Vagina (tissue), 2 donors: Measurements from ENCODE around the gene SORCS1. TPM values are rescaled to one million over a fixed set of nuclear protein-coding genes. Genes with fewer than 3 reads are reported as not detected.

Experiments used
- DNase-seq, 2 donors: peaks; one replicate each; pipeline ENCODE4 v3.0.0-alpha.2; 2017; ENCODE audit errors: extremely low spot score in 2 of 2
- H3K27ac ChIP-seq: fragments of 200-600 bp; sonication (generic); one replicate; pipeline ENCODE4 v1.5.1; 2019
- H3K27me3 ChIP-seq: fragments of 200-600 bp; sonication (generic); one replicate; pipeline ENCODE4 v1.5.1; 2019
- H3K36me3 ChIP-seq, 2 donors: fragments of 200-600 bp; sonication (generic); one replicate each; pipeline ENCODE4 v1.5.1; 2017 to 2019
- H3K4me1 ChIP-seq: fragments of 200-600 bp; sonication (generic); one replicate; pipeline ENCODE4 v1.5.1; 2019
- H3K4me3 ChIP-seq, 2 donors: fragments of 200-600 bp; sonication (generic); 1 replicate in 1 of 2; 2 replicates in 1 of 2; pipeline ENCODE4 v1.5.1; 2016 to 2019
- H3K9me3 ChIP-seq: fragments of 200-600 bp; sonication (generic); one replicate; pipeline ENCODE4 v1.5.1; 2019
- POLR2A ChIP-seq, 2 donors: fragments of 450-650 bp; IDR thresholded peaks; one replicate each; pipeline ENCODE4 v1.6.1; 2017; ENCODE audit warnings: antibody characterized with exemption in 2 of 2, mild to moderate bottlenecking in 2 of 2, moderate library complexity in 2 of 2
- POLR2AphosphoS5 ChIP-seq, 2 donors: sonication (generic); formaldehyde crosslinking; IDR thresholded peaks; one replicate each; pipeline ENCODE4 v1.9.0; 2017; ENCODE audit warnings: antibody characterized with exemption in 2 of 2, mild to moderate bottlenecking in 2 of 2, low read depth in 1 of 2; ENCODE audit not compliant: insufficient read depth in 1 of 2
- intact Hi-C: fragments of 100-400 bp; cut with DNase I; formaldehyde crosslinking; loops from one replicate; pipeline ENCODE4 v1.15.1; 2023
- total RNA-seq: library from RNA; depleted of rRNA; stranded (reverse); fragments of >200 nt; gene quantifications from one replicate; pipeline ENCODE4 v1.2.3, GENCODE V29; 2016
- TF ChIP-seq, protein P1 (sequence below), 3 experiments: fragments of 450-650 bp in 2 of 3; fragments of 200-600 bp in 1 of 3; sonication (generic) in 1 of 3; IDR thresholded peaks; one replicate each; pipeline ENCODE4 v1.5.1; 2017 to 2019; ENCODE audit warnings: antibody characterized with exemption in 3 of 3, mild to moderate bottlenecking in 2 of 3, moderate library complexity in 2 of 3

SORCS1 gene
- total RNA-seq, 1 donor from 2014 or later = 5.9 TPM

DNA sequence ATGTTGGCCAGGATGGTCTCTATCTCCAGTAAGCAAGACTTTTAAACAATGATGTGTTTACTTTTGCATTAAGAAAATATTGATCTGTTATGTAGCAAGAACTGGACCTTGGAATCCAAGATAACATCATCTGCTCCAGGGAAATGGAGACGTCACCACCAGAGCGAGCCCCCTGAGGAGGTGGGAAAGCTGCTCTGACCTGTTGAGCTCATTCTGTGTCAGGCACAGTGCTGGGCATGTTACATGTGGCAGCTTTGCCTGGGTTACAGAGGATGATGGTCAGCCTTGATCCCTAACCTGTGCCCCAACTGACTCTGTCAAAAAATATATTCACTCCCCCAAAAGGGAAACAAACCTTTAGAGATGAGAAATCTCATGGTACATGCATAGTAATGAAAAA is 436.3 kb downstream of the SORCS1 start:
- Histone ChIP-seq H3K36me3 (no peaks in the 10 kb centered on the region), H3K9me3 (no peaks in the 10 kb centered on the region), H3K27ac (no peak overlapping the region), H3K4me3 (no peak overlapping the region), H3K4me1 (no peaks in the 10 kb centered on the region), H3K27me3 (no peaks in the 10 kb centered on the region)
- DNase-seq = no peak
- intact Hi-C loops = no loop called here
- TF ChIP-seq POLR2AphosphoS5 (IDR thresholded peaks at IDR 0.05; ENCODE audit: insufficient read depth in 1 of 2, low read depth in 1 of 2) = no peak
- no peak for TF ChIP-seq POLR2A (IDR thresholded peaks at IDR 0.05)
- TF ChIP-seq, protein P1, sequence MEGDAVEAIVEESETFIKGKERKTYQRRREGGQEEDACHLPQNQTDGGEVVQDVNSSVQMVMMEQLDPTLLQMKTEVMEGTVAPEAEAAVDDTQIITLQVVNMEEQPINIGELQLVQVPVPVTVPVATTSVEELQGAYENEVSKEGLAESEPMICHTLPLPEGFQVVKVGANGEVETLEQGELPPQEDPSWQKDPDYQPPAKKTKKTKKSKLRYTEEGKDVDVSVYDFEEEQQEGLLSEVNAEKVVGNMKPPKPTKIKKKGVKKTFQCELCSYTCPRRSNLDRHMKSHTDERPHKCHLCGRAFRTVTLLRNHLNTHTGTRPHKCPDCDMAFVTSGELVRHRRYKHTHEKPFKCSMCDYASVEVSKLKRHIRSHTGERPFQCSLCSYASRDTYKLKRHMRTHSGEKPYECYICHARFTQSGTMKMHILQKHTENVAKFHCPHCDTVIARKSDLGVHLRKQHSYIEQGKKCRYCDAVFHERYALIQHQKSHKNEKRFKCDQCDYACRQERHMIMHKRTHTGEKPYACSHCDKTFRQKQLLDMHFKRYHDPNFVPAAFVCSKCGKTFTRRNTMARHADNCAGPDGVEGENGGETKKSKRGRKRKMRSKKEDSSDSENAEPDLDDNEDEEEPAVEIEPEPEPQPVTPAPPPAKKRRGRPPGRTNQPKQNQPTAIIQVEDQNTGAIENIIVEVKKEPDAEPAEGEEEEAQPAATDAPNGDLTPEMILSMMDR (IDR thresholded peaks at IDR 0.05) = no peak

DNA sequence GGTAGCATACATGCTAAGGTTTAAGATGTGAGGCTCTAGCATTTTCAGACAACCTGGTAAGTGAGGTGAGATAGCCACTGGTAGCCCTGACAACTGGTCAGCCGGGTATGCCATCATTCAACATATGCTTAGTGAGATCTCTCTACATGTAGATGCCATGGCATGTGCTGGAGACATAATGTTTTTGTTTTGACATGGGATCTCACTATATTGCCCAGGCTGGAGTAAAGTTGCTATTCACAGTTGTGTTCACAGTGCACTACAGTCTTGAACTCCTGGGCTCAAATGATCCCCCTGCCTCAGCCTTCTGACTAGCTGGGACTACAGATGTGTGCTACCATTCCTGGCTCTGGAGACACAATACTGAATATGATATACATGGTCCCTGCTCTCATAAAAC is 437.3 kb downstream of the SORCS1 start:
- Histone ChIP-seq H3K4me3 (no peak overlapping the region), H3K4me1 (no peaks in the 10 kb centered on the region)
- TF ChIP-seq, protein P1 (IDR thresholded peaks at IDR 0.05) = no peak
- TF ChIP-seq POLR2A (IDR thresholded peaks at IDR 0.05) (no peak), POLR2AphosphoS5 (IDR thresholded peaks at IDR 0.05; ENCODE audit: insufficient read depth in 1 of 2, low read depth in 1 of 2) (no peak)

DNA sequence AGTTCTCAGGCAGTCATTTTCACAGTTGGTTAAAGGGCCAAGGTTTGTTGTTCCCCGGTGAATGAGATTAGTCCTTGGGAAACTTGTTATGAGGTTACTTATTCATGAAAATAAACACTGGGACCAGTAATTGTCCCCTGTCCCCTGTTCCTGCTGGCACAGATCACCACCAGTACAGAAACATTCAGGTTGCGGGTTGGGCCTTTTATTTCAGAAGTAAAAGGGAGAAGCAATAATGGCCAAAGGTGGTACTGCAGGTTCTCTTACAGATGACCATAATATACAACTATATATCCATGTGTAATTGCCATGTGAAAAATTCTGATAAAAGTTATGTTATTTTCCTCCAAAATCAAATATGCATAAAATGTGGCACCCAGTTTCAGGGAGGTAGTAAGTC is 442.0 kb downstream of the SORCS1 start:
- intact Hi-C loops = no loop called here
- no peaks in the 10 kb centered on the region for H3K9me3 ChIP-seq
- H3K27ac ChIP-seq = no peak overlapping the region
- TF ChIP-seq POLR2AphosphoS5 (IDR thresholded peaks at IDR 0.05; ENCODE audit: insufficient read depth in 1 of 2, low read depth in 1 of 2) = no peak
- H3K4me3 ChIP-seq = no peak overlapping the region
- no peaks in the 10 kb centered on the region for H3K27me3 ChIP-seq
- H3K4me1 ChIP-seq = no peaks in the 10 kb centered on the region
- DNase-seq = no peak
- no peaks in the 10 kb centered on the region for H3K36me3 ChIP-seq

More for the DNA sequence above, 437.3 kb downstream of the SORCS1 start:
- no peaks in the 10 kb centered on the region for H3K36me3 ChIP-seq
- H3K27me3 ChIP-seq = no peaks in the 10 kb centered on the region
- DNase-seq = no peak
- H3K9me3 ChIP-seq = no peaks in the 10 kb centered on the region
- intact Hi-C loops = no loop called here
- no peak overlapping the region for H3K27ac ChIP-seq

DNA sequence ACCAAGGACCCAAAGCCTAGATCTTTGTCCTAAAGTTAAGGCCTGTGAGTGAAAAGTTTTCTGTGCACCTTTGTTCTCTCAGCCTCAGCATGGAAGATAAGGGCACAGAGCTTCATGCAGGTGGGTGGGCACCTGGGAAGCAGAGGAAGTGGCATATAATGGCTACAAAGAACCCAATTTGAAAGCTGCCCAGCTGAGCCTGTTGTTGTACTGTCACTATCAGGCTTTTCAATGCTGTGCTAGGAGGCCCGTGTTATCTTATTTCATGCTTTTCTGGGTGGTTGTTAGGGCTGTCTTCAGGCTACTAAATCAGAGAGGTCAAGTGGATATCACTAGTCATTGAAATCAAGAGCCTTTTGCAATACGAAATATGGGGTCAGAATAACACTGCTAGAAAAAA is 443.8 kb downstream of the SORCS1 start:
- no peak for DNase-seq
- H3K4me3 ChIP-seq = no peak overlapping the region
- H3K36me3 ChIP-seq = no peaks in the 10 kb centered on the region
- H3K9me3 ChIP-seq = no peaks in the 10 kb centered on the region
- no peaks in the 10 kb centered on the region for H3K4me1 ChIP-seq
- intact Hi-C loops = no loop called here
- no peak overlapping the region for H3K27ac ChIP-seq
- TF ChIP-seq, protein P1 (IDR thresholded peaks at IDR 0.05) = no peak
- no peak for TF ChIP-seq POLR2A (IDR thresholded peaks at IDR 0.05)
- no peak for TF ChIP-seq POLR2AphosphoS5 (IDR thresholded peaks at IDR 0.05; ENCODE audit: insufficient read depth in 1 of 2, low read depth in 1 of 2)
- no peaks in the 10 kb centered on the region for H3K27me3 ChIP-seq

DNA sequence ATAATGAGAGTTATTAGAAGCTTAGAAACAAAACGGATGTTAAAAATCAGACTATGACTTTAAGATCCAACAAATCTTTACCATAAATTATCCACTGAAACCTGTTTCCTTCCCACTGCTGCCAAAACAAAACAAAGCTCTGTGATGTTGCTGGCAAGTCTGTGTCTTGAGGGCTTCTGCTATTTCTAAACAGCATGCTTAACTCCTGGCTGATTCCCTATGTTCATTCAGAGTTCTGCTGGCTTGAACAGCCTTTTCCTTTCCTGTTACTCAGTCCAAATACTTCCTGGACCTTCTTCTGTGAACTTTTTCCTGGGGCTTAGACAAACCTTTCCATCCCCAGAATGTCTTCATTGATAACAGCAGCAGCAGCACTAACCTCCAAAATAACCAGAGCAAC is 448.1 kb downstream of the SORCS1 start:
- DNase-seq = no peak
- TF ChIP-seq POLR2A (IDR thresholded peaks at IDR 0.05) = no peak
- TF ChIP-seq POLR2AphosphoS5 (IDR thresholded peaks at IDR 0.05; ENCODE audit: insufficient read depth in 1 of 2, low read depth in 1 of 2) = no peak
- TF ChIP-seq, protein P1 (IDR thresholded peaks at IDR 0.05) = no peak
- Histone ChIP-seq H3K36me3 (no peaks in the 10 kb centered on the region), H3K4me3 (no peak overlapping the region), H3K4me1 (no peaks in the 10 kb centered on the region), H3K9me3 (no peaks in the 10 kb centered on the region), H3K27me3 (no peaks in the 10 kb centered on the region), H3K27ac (no peak overlapping the region)
- intact Hi-C loops = no loop called here
